ENCODE data around the gene POLR2E.

The POLR2E gene

DNA sequence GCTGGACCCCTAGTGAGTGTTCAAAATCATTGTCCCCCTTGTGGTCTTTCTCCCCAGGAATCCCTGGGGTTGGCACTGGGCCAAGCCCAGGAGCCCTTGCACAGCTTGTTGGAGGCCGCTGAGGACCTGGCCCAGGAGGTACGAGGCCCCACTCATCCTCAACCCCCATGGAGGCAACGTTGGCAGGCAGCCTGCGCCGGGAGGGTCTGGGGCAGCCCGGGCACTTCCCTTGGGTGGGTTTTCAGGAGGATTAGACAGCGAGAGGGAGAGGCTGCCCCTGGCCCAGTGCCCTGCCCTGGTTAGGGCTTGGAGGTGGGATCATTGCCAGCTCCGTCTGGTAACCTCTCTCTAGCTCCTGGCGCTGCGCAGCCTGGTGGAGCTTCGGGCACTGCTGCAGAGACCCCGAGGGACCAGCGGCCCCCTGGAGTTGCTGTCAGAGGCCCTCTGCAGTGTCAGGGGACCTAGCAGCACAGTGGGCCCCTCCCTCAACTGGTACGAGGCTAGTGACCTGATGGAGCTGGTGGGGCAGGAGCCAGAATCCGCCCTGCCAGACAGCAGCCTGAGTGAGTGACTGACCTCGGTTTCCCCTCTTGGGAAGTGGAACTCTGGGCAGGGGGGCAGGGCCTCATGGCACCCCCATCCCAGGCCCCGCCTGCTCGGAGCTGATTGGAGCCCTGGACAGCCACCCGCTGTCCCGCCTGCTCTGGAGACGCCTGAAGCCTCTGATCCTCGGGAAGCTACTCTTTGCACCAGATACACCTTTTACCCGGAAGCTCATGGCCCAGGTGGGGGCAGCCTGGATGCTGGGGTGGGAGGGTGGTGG is 52.3 kb downstream of the POLR2E start:
- DNase-seq = no peak

DNA sequence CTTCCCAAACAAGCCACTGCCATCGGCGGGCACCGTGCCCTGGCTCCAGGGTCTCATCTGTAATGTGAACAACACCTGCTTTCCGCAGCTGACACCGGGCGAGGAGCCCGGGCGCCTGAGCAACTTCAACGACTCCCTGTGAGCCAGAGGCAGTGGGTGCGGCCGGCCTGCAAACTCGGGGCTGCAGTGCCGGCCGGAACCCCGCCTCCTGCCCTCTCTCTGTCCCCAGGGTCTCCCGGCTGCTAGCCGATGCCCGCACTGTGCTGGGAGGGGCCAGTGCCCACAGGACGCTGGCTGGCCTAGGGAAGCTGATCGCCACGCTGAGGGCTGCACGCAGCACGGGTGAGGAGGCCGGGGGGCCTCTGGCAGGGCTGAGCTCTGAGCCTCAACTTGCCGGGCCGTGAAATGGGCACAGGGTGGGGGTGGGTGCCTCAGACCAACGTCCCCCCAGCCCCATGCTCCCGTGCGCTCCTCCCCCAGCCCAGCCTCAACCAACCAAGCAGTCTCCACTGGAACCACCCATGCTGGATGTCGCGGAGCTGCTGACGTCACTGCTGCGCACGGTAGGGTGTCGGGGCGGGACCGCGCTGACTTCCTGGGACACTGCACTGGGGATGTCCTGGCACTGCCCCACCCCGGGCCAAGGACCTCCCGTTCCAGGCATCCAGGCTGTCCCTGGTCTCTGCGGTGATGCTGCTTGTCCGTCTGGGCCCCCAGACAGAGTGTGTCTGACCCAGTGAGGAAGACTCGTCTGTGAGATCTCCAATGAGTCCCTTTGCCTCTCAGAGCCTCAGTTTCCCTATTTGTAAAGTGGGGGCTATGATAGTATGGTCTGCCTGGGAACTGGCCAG is 53.1 kb downstream of the POLR2E start:
- no peak for DNase-seq

GRCh38 chr19:1041272-1041834 is 53.8 kb downstream of the POLR2E start:
- no peak for DNase-seq

DNA sequence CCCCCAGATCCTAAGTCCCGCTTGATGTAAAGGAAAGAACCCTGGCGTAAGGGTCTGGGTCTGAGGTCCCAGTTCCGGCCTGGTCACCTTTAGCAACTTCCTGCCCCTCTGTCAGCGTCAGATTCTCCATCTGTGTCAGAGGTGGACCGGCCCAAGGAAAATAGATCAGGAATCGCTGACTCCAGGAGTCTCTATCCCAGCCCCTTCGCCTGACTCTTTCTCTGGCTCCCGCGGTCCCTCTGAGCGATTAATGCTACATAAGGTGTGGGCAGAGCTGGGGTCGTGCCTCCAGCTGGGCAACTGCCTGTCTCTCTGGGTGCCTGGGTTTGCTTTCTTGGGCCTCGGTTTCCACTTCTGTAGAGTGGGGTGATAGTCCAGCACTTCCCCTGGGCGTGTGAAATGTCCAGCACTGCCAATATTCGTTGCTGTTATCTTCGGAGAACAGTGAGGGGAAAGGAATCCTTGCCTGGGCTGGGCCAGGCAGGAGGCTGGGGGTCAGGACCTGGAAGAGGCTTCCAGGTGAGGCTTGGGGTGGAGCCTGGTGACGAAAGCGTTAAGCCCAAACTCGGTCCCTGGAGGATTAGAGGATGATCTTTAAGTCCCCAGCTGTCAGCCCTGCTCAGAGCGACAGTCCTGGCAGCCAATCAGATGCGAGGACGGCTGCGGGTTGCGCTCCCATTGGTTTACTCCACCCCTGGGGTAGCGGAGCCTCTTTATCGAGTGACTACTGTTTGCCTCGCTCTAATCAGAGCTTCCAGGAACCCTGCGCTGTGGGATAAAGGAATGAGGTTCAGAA is 54.5 kb downstream of the POLR2E start:
- peak; percentile 83 for DNase-seq

DNA sequence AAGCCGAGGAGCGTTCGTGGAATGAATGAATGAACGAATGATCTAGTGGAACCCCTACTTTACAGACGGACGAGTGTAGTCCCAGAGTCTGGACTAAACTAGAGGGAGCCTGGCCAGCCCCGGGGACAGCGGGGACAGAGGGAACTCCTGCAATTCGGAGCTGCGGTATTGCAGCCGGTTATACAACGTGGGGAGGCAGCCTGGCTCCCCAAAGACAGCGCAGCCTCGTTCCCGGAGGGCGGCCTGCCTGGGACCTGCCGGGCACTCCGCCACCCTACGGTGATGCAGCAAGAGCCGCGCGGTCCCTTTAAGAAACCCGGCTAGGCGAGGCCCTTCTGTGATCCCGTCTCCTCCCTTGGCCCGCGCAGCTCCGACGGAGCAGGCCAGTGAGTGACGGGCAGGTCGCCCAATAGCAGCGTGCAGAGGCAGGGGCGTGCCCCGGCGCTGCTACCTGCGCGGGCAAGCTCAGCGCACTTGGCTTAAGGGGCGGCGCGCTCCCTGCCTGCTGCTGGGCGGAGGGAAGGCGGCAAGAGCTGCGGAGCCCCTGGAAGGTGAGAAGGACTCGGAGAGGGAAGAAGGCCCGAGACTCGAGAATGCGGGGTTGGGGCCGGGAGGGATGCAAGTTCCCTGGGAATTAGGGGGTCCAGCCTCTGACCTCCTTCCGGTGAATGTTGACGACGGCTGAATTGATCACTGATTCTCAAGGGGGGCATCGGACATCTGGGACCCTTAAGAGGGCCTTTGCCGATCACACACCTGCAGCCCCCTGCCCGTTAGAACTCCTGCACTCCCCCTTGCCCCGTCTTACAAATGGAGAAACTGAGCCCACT is 55.3 kb downstream of the POLR2E start, which contains the start of gene ABCA7:
Gene ABCA7, plus strand, starts transcription at position 462 of the 830 bp plus-strand sequence. CDS start 1,255 bp downstream, outside the sequence.
- DNase-seq = peak; percentile 95

- DNase-seq = no peak
These were observed 56.1 kb downstream of the POLR2E start for GRCh38 chr19:1038978-1039645.

DNA sequence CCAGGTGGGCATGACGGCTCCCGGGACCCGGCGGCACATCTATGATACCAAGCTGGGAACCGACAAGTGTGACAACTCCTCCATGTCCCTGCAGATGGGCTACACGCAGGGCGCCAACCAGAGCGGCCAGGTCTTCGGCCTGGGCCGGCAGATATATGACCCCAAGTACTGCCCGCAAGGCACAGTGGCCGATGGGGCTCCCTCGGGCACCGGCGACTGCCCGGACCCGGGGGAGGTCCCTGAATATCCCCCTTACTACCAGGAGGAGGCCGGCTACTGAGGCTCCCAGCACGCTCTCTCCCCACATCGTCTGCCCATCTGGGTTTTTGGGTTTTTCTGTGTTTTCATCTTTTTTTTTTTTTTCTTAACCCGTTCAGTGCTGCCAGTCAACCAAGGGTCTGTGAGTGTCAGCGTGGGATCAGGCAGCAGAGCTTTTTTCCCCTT is 57.5 kb downstream of the POLR2E start:
- DNase-seq = no peak
